Neutrophil (primary cell): ENCODE results near the gene CEP57L1.

Experiments used
- H3K27ac ChIP-seq: fragments of 200-600 bp; sonication (generic); 2 replicates; pipeline ENCODE4 v1.5.1; 2016; ENCODE audit warnings: mild to moderate bottlenecking, moderate library complexity
- H3K27me3 ChIP-seq: fragments of 200-600 bp; sonication (generic); 2 replicates; pipeline ENCODE4 v1.6.0; 2016; ENCODE audit warnings: mild to moderate bottlenecking
- H3K36me3 ChIP-seq: fragments of 200-600 bp; sonication (generic); 2 replicates; pipeline ENCODE4 v1.5.1; 2017
- H3K4me1 ChIP-seq, 2 experiments: fragments of 200-600 bp in 1 of 2; sonication (generic) in 1 of 2; 1 replicate in 1 of 2; 2 replicates in 1 of 2; pipeline versions ENCODE4 v1.5.1 to v1.6.1; 2013 to 2016; ENCODE audit warnings: low read depth in 1 of 2, low read length in 1 of 2, mild to moderate bottlenecking in 1 of 2, moderate library complexity in 1 of 2; ENCODE audit not compliant: control insufficient read depth in 1 of 2, insufficient read depth in 1 of 2
- H3K4me3 ChIP-seq, 2 experiments: fragments of 200-600 bp in 1 of 2; sonication (generic) in 1 of 2; 1 replicate in 1 of 2; 2 replicates in 1 of 2; pipeline ENCODE4 v1.5.1; 2013 to 2016; ENCODE audit warnings: low read depth in 1 of 2, low read length in 1 of 2, mild to moderate bottlenecking in 1 of 2, moderate library complexity in 1 of 2
- H3K9me3 ChIP-seq: fragments of 200-600 bp; sonication (generic); 2 replicates; pipeline ENCODE4 v1.5.1; 2016
- CTCF ChIP-seq: fragments of 200-600 bp; sonication (generic); IDR thresholded peaks from 2 replicates; pipeline ENCODE4 v1.5.1; 2016; ENCODE audit warnings: antibody characterized with exemption

Gene CEP57L1

GRCh38 chr6:109117346-109118035 lies 22.2 kb downstream of the CEP57L1 start:
- no peaks in the 10 kb centered on the region for H3K36me3 ChIP-seq
- peaks cover 12 to 21% of the 10 kb centered on the region in 2 experiments for H3K4me1 ChIP-seq
- TF ChIP-seq CTCF, result no peak
- no peaks in the 10 kb centered on the region for H3K9me3 ChIP-seq
- no peaks in the 10 kb centered on the region for H3K27me3 ChIP-seq
- no peak overlapping the region for H3K27ac ChIP-seq
- H3K4me3 ChIP-seq, result no peak overlapping the region

GRCh38 chr6:109118337-109118736 lies 23.0 kb downstream of the CEP57L1 start:
- H3K27me3 ChIP-seq, result no peaks in the 10 kb centered on the region
- H3K27ac ChIP-seq, result no peak overlapping the region
- no peaks in the 10 kb centered on the region for H3K9me3 ChIP-seq
- TF ChIP-seq CTCF, result no peak
- peaks cover 12 to 21% of the 10 kb centered on the region in 2 experiments for H3K4me1 ChIP-seq
- H3K4me3 ChIP-seq, result no peak overlapping the region
- no peaks in the 10 kb centered on the region for H3K36me3 ChIP-seq

DNA sequence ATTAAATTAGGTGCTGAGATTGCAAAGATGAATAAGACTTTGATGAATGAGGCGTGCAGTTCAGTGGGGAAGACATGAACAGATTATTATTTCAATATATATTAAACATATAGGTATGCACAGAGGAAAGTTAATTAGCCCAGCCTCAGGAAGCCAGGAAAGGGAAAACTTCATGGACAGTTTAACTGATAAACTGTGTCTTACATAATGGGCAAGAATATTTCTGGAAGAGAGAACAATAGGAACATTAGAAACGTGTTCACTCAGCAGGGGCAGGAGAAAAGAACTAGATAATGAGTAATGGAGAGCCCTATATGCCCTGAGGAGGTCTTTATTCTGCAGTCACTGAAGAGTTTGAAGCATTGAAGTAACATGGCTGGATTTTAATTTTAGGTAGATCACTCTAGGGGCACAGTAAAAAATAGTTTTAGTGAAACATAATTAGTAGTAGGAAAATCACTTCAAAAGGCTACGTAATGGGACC lies 23.6 kb downstream of the CEP57L1 start:
- Histone ChIP-seq H3K36me3 (no peaks in the 10 kb centered on the region), H3K27me3 (no peaks in the 10 kb centered on the region), H3K4me3 (no peak overlapping the region), H3K9me3 (no peaks in the 10 kb centered on the region), H3K4me1 (peaks cover 12 to 21% of the 10 kb centered on the region in 2 experiments), H3K27ac (no peak overlapping the region)
- no peak for TF ChIP-seq CTCF

- no peak for TF ChIP-seq CTCF
- H3K4me1 ChIP-seq, result peaks cover 12 to 21% of the 10 kb centered on the region in 2 experiments
- no peaks in the 10 kb centered on the region for H3K36me3 ChIP-seq
- no peaks in the 10 kb centered on the region for H3K9me3 ChIP-seq
- H3K27ac ChIP-seq, result peak overlapping the region; percentile 26
- no peak overlapping the region for H3K4me3 ChIP-seq
- no peaks in the 10 kb centered on the region for H3K27me3 ChIP-seq
These were observed 26.1 kb downstream of the CEP57L1 start for GRCh38 chr6:109121411-109121810.

DNA sequence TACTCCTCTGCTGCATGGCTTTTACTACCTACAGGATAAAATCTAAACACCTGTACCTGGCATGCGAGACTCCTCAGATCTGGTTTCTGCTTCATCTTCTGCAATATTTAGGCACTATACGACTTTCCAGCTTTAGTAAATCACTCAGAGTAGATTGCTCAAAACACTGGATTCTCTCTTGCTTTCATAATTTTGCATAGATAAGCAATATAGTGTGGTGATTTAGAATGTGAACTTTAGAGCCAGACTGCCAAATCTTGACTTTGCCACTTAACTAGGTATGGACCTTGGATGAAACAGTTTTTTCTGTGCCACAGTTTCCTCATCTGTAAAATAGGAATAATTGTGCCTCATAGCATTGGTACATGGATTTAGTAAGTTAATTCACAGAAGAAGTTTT lies 28.9 kb downstream of the CEP57L1 start:
- Histone ChIP-seq H3K36me3 (no peaks in the 10 kb centered on the region), H3K4me1 (peaks cover 12 to 16% of the 10 kb centered on the region in 2 experiments), H3K4me3 (no peak overlapping the region), H3K27ac (no peak overlapping the region), H3K27me3 (no peaks in the 10 kb centered on the region), H3K9me3 (no peaks in the 10 kb centered on the region)
- TF ChIP-seq CTCF, result no peak
